Upper lobe of right lung (tissue), 1 donor: ENCODE data around the gene HIF1A. TPM values are rescaled to one million over a fixed set of nuclear protein-coding genes. Genes with fewer than 3 reads are reported as not detected.
"Not testable (repeated sequence)": the region's sequence is repeated elsewhere in the genome, so short reads cannot be mapped to it uniquely, and the experiment has no call there.

Source experiments
- ATAC-seq: fragments of 200-7000 bp; cut with Tn5 transposase; one replicate; pipeline ENCODE4 v1.9.1; 2020; ENCODE audit warnings: mild to moderate bottlenecking, moderate library complexity
- DNase-seq: peaks from one replicate; pipeline ENCODE4 v3.0.0-alpha.2; 2020
- H3K27ac ChIP-seq: fragments of 200-600 bp; one replicate; pipeline ENCODE4 v1.8.0; 2022
- H3K27me3 ChIP-seq: fragments of 200-600 bp; one replicate; pipeline ENCODE4 v1.8.0; 2022; ENCODE audit warnings: mild to moderate bottlenecking
- H3K36me3 ChIP-seq: fragments of 200-600 bp; one replicate; pipeline ENCODE4 v1.8.0; 2022
- H3K4me1 ChIP-seq: fragments of 200-600 bp; one replicate; pipeline ENCODE4 v1.8.0; 2022
- H3K4me3 ChIP-seq: fragments of 200-600 bp; one replicate; pipeline ENCODE4 v1.8.0; 2022; ENCODE audit warnings: mild to moderate bottlenecking
- H3K9me3 ChIP-seq: fragments of 200-600 bp; one replicate; pipeline ENCODE4 v1.8.0; 2022
- intact Hi-C: fragments of 100-400 bp; cut with DNase I; formaldehyde crosslinking; loops from one replicate; pipeline ENCODE4 v1.11.0; 2022
- total RNA-seq: library from RNA; stranded (reverse); fragmentation: NEBNext Ultra II Directional; extraction: Animal tissue kit (Norgen Biotek cat#: 25700); gene quantifications from one replicate; pipeline ENCODE4 v1.2.1, GENCODE V29; 2021
- TF ChIP-seq, protein P1 (sequence below): fragments of 200-600 bp; IDR thresholded peaks from one replicate; pipeline ENCODE4 v1.8.0; 2022; ENCODE audit warnings: antibody characterized with exemption
- donor health status: DM: no; HTN: yes; CAD: no; lungs with severe emphysema.

Gene HIF1A
- total RNA-seq, 1 donor from 2014 or later: 108 TPM

- no peak overlapping the region for H3K4me3 ChIP-seq
- peaks cover 41% of the 10 kb centered on the region for H3K4me1 ChIP-seq
- H3K36me3 ChIP-seq: no peaks in the 10 kb centered on the region
- DNase-seq (no peak), ATAC-seq (no peak)
- intact Hi-C loops: no loop called here
- TF ChIP-seq, protein P1, sequence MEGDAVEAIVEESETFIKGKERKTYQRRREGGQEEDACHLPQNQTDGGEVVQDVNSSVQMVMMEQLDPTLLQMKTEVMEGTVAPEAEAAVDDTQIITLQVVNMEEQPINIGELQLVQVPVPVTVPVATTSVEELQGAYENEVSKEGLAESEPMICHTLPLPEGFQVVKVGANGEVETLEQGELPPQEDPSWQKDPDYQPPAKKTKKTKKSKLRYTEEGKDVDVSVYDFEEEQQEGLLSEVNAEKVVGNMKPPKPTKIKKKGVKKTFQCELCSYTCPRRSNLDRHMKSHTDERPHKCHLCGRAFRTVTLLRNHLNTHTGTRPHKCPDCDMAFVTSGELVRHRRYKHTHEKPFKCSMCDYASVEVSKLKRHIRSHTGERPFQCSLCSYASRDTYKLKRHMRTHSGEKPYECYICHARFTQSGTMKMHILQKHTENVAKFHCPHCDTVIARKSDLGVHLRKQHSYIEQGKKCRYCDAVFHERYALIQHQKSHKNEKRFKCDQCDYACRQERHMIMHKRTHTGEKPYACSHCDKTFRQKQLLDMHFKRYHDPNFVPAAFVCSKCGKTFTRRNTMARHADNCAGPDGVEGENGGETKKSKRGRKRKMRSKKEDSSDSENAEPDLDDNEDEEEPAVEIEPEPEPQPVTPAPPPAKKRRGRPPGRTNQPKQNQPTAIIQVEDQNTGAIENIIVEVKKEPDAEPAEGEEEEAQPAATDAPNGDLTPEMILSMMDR: no peak
- H3K27ac ChIP-seq: no peak overlapping the region
- no peaks in the 10 kb centered on the region for H3K9me3 ChIP-seq
- no peaks in the 10 kb centered on the region for H3K27me3 ChIP-seq
Measured at GRCh38 chr14:61703342-61704129, 8.2 kb downstream of the HIF1A start.

- H3K27me3 ChIP-seq: no peaks in the 10 kb centered on the region
- H3K36me3 ChIP-seq: no peaks in the 10 kb centered on the region
- intact Hi-C loops: no loop called here
- DNase-seq (no peak), ATAC-seq (no peak)
- no peak overlapping the region for H3K27ac ChIP-seq
- H3K4me3 ChIP-seq: no peak overlapping the region
- peaks cover 36% of the 10 kb centered on the region for H3K4me1 ChIP-seq
- TF ChIP-seq, protein P1: no peak
- no peaks in the 10 kb centered on the region for H3K9me3 ChIP-seq
Measured at GRCh38 chr14:61704554-61704953, 9.2 kb downstream of the HIF1A start.

- TF ChIP-seq, protein P1: no peak
- Histone ChIP-seq H3K36me3 (no peaks in the 10 kb centered on the region), H3K9me3 (no peaks in the 10 kb centered on the region), H3K27ac (no peak overlapping the region), H3K4me1 (peaks cover 40% of the 10 kb centered on the region), H3K27me3 (no peaks in the 10 kb centered on the region), H3K4me3 (no peak overlapping the region)
- intact Hi-C loops: no loop called here
- no peak for ATAC-seq
- no peak for DNase-seq
Measured at GRCh38 chr14:61705017-61705416, 9.7 kb downstream of the HIF1A start.

- intact Hi-C loops: no loop called here
- Histone ChIP-seq H3K4me1 (peaks cover 44% of the 10 kb centered on the region), H3K36me3 (no peaks in the 10 kb centered on the region), H3K9me3 (no peaks in the 10 kb centered on the region), H3K27me3 (no peaks in the 10 kb centered on the region), H3K4me3 (no peak overlapping the region), H3K27ac (no peak overlapping the region)
- TF ChIP-seq, protein P1: no peak
- no peak for ATAC-seq
- no peak for DNase-seq
Measured at GRCh38 chr14:61706096-61706690, 10.9 kb downstream of the HIF1A start.

GRCh38 chr14:61707774-61708173 lies 12.5 kb downstream of the HIF1A start:
- H3K4me1 ChIP-seq: peaks cover 54% of the 10 kb centered on the region
- intact Hi-C loops, H3K27me3 ChIP-seq, H3K9me3 ChIP-seq, DNase-seq, H3K27ac ChIP-seq, H3K4me3 ChIP-seq, H3K36me3 ChIP-seq, ATAC-seq: not testable (repeated sequence)

GRCh38 chr14:61708693-61709092 lies 13.4 kb downstream of the HIF1A start:
- H3K9me3 ChIP-seq, intact Hi-C loops, H3K27me3 ChIP-seq, ATAC-seq, DNase-seq, H3K36me3 ChIP-seq, H3K4me3 ChIP-seq, H3K27ac ChIP-seq: not testable (repeated sequence)
- peaks cover 52% of the 10 kb centered on the region for H3K4me1 ChIP-seq
